ENCODE data around the gene ZIC5.

Gene ZIC5

GRCh38 chr13:99987154-99988019 lies 15.8 kb upstream of the ZIC5 start:
- no peak for DNase-seq

GRCh38 chr13:99986741-99987140 lies 15.2 kb upstream of the ZIC5 start:
- no peak for DNase-seq

GRCh38 chr13:99985886-99986527 lies 14.4 kb upstream of the ZIC5 start:
- no peak for DNase-seq

- DNase-seq, result no peak
Observed at GRCh38 chr13:99985241-99985874, 13.8 kb upstream of the ZIC5 start.

- DNase-seq, result no peak
Observed at GRCh38 chr13:99984461-99985240, 13.1 kb upstream of the ZIC5 start.

- no peak for DNase-seq
Observed at GRCh38 chr13:99983499-99984401, 12.2 kb upstream of the ZIC5 start.

GRCh38 chr13:99982731-99983498 lies 11.3 kb upstream of the ZIC5 start:
- no peak for DNase-seq

- DNase-seq, result no peak
Observed at GRCh38 chr13:99982036-99982730, 10.6 kb upstream of the ZIC5 start.

GRCh38 chr13:99981735-99982035 lies 10.1 kb upstream of the ZIC5 start, which contains the start of gene ZIC2:
Gene ZIC2 (plus strand): TSS chr13:99981784. CDS start chr13:99982065, 281 bp downstream.
- no peak for DNase-seq

GRCh38 chr13:99980824-99981734 lies 9.5 kb upstream of the ZIC5 start:
- no peak for DNase-seq

GRCh38 chr13:99980201-99980823 lies 8.7 kb upstream of the ZIC5 start:
- no peak for DNase-seq

- DNase-seq, result no peak
Observed at GRCh38 chr13:99979453-99980200, 8.1 kb upstream of the ZIC5 start.

GRCh38 chr13:99978799-99979452 lies 7.4 kb upstream of the ZIC5 start:
- no peak for DNase-seq

GRCh38 chr13:99977912-99978798 lies 6.6 kb upstream of the ZIC5 start:
- DNase-seq, result no peak

GRCh38 chr13:99977334-99977911 lies 5.9 kb upstream of the ZIC5 start:
- DNase-seq, result no peak

- no peak for DNase-seq
Observed at GRCh38 chr13:99976575-99976974, 5.0 kb upstream of the ZIC5 start.
